ENCODE data around the gene INVS.

DNA sequence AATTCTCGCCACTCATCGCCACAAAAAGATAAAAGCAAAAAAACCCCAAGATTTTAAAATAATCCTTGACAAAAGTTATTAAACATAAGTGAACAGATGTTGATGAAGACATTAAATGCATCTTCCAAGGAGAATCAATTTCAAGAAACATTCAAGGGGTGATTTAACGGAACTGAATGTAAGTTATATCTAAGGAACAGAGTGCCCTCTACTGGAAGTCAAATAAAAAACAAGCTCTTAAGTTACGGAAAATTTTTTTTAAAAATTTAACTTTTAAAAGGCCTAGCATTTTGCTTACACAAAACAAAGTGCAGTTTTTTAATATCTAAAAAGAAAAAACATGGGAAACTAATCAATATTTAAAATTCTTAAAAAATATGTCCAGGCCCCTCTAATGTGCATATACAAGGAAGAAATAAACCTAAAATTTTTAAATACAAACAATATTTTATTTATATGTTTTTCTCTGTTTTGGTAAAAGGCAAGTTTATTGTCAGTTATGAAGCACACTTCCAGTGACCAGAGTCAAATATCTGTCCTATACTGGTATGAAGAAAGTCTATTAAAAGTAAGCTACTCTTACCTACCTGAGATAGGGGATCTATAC lies 225.7 kb downstream of the INVS start:
- TF ChIP-seq POLR2A (IDR thresholded peaks at IDR 0.05; ENCODE audit: low read depth, low read length), result no peak
- TF ChIP-seq, protein P1, sequence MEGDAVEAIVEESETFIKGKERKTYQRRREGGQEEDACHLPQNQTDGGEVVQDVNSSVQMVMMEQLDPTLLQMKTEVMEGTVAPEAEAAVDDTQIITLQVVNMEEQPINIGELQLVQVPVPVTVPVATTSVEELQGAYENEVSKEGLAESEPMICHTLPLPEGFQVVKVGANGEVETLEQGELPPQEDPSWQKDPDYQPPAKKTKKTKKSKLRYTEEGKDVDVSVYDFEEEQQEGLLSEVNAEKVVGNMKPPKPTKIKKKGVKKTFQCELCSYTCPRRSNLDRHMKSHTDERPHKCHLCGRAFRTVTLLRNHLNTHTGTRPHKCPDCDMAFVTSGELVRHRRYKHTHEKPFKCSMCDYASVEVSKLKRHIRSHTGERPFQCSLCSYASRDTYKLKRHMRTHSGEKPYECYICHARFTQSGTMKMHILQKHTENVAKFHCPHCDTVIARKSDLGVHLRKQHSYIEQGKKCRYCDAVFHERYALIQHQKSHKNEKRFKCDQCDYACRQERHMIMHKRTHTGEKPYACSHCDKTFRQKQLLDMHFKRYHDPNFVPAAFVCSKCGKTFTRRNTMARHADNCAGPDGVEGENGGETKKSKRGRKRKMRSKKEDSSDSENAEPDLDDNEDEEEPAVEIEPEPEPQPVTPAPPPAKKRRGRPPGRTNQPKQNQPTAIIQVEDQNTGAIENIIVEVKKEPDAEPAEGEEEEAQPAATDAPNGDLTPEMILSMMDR (IDR thresholded peaks at IDR 0.05; ENCODE audit: extremely low read depth in 1 of 2, insufficient read depth in 1 of 2, low read depth in 1 of 2, low read length in 2 of 2), result peak in 1 of 2 donors; percentile 23
- no peak for TF ChIP-seq EZH2 (IDR thresholded peaks at IDR 0.05; ENCODE audit: borderline replicate concordance, low read depth, low read length, severe bottlenecking)
- no peak for TF ChIP-seq GATA2 (IDR thresholded peaks at IDR 0.05; ENCODE audit: insufficient read depth, insufficient read length, low read depth, low read length)
- no peak for TF ChIP-seq POLR2AphosphoS5 (IDR thresholded peaks at IDR 0.05; ENCODE audit: insufficient read depth, low read depth, low read length)
- no peak for TF ChIP-seq FOS (IDR thresholded peaks at IDR 0.05; ENCODE audit: borderline replicate concordance, insufficient read depth, low read length)
